Measurements from ENCODE around the gene ATXN3L. TPM values are rescaled to one million over a fixed set of nuclear protein-coding genes. Genes with fewer than 3 reads are reported as not detected.
"Not testable (repeated sequence)": the region's sequence is repeated elsewhere in the genome, so short reads cannot be mapped to it uniquely, and the experiment has no call there.

The ATXN3L gene
- total RNA-seq, 2 experiments from 2014 or later, result not detected

DNA sequence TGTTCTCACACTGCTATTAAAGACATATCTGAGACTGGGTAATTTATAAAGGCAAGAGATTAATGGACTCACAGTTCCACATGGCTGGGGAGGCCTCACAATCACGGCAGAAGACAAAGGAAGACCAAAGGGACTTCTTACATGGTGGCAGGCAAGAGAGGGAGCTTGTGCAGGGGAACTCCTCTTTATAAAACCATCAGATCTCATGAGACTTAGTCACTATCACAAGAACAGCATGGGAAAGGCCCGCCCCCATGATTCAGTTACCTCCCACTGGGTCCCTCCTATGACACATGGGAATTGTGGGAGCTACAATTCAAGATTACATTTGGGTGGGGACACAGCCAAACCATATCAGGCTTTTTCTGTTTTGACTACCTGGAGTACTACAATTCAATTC is 16.6 kb downstream of the ATXN3L start:
- CTCF ChIA-PET; H3K27me3 Mint-ChIP-seq; H3K36me3 Mint-ChIP-seq (ENCODE audit: low read depth); POLR2A ChIA-PET; H3K27ac Mint-ChIP-seq; H3K4me3 Mint-ChIP-seq; intact Hi-C loops (cut with DNase I, micrococcal nuclease); ATAC-seq; H3K9me3 Mint-ChIP-seq (ENCODE audit: low read depth): not testable (repeated sequence)
- DNase-seq, result peak; percentile 9
- peaks cover 22% of the 10 kb centered on the region for H3K4me1 Mint-ChIP-seq

DNA sequence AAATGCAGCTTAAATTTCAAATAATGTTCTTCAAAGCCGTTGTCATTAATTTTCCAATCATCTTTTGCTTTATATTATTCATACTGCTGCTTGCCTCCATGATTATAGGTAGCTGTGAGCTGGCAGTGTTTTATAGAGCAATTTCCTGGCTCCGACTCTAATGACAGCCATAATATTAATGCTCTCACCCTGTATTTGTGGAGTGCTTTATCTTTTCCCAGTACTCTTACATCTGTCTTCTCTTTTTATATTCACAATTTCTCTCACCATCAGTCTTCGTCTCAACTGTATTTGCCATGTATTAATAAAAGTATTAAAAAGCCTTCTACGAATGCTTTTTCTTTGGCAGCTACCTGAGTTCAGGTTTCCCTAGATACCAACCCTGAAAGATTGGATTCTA is 21.0 kb downstream of the ATXN3L start:
- Mint-ChIP-seq H3K36me3 (ENCODE audit: low read depth) (peaks cover 4% of the 10 kb centered on the region), H3K27ac (no peak overlapping the region), H3K4me1 (peaks cover 22% of the 10 kb centered on the region), H3K27me3 (no peaks in the 10 kb centered on the region), H3K4me3 (no peak overlapping the region), H3K9me3 (ENCODE audit: low read depth) (peaks cover 5% of the 10 kb centered on the region)
- intact Hi-C loops (cut with DNase I, micrococcal nuclease), result no loop called here
- DNase-seq, result no peak
- ATAC-seq, result no peak
- ChIA-PET CTCF (interaction anchor here (1.3 kb wide), 1 partner anchor 189 kb away, joined by 3 read pairs; no protein-coding TSS in a partner anchor), POLR2A (no interaction called here)

DNA sequence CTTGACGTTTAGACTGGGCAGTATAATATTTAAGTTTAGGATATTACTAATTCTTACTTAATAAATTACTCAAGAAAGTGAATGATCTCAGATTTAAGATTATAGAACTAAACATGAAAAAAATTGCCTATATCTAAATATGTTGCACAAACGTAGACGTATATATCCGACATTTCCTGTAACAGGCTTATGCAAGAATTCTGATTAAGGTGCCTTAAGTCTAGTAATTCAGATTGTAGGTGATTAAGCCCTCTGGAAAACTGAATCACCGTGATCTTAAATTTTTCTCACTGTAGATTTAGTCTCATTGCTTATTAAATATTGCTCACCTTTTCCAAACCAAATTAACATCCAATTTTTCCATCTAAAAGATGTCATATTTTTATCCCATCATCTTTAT is 24.0 kb downstream of the ATXN3L start:
- POLR2A ChIA-PET, result no interaction called here
- H3K27me3 Mint-ChIP-seq, result no peaks in the 10 kb centered on the region
- CTCF ChIA-PET, result no interaction called here
- no peaks in the 10 kb centered on the region for H3K9me3 Mint-ChIP-seq (ENCODE audit: low read depth)
- no peak overlapping the region for H3K27ac Mint-ChIP-seq
- no peaks in the 10 kb centered on the region for H3K36me3 Mint-ChIP-seq (ENCODE audit: low read depth)
- no peak overlapping the region for H3K4me3 Mint-ChIP-seq
- intact Hi-C loops (cut with DNase I, micrococcal nuclease), result no loop called here
- ATAC-seq (no peak), DNase-seq (no peak)
- H3K4me1 Mint-ChIP-seq, result peaks cover 10% of the 10 kb centered on the region

DNA sequence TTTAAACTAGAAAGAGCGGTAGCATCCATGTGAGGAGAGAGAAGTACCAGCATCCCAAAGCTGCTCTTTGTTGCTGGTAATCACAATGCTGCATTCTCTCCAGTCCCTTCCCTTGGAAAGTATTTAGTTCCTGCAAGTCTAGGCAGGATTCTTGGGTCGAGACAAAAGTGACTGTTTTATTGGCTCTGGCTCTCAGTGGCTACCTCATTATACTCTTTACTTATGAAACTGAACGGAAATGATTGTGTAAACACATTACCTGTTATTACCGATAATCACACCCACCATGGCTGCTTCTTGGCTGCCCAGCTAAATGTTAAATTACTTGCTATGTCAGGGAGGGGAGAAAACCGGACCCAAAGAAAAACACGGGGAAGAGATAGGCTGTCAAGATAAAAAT is 26.2 kb downstream of the ATXN3L start:
- DNase-seq, result no peak
- ATAC-seq, result no peak
- H3K4me1 Mint-ChIP-seq, result no peaks in the 10 kb centered on the region
- no peaks in the 10 kb centered on the region for H3K27me3 Mint-ChIP-seq
- H3K4me3 Mint-ChIP-seq, result no peak overlapping the region
- H3K27ac Mint-ChIP-seq, result no peak overlapping the region
- H3K9me3 Mint-ChIP-seq (ENCODE audit: low read depth), result no peaks in the 10 kb centered on the region
- ChIA-PET POLR2A (no interaction called here), CTCF (no interaction called here)
- intact Hi-C loops (cut with DNase I, micrococcal nuclease), result no loop called here
- H3K36me3 Mint-ChIP-seq (ENCODE audit: low read depth), result no peaks in the 10 kb centered on the region

DNA sequence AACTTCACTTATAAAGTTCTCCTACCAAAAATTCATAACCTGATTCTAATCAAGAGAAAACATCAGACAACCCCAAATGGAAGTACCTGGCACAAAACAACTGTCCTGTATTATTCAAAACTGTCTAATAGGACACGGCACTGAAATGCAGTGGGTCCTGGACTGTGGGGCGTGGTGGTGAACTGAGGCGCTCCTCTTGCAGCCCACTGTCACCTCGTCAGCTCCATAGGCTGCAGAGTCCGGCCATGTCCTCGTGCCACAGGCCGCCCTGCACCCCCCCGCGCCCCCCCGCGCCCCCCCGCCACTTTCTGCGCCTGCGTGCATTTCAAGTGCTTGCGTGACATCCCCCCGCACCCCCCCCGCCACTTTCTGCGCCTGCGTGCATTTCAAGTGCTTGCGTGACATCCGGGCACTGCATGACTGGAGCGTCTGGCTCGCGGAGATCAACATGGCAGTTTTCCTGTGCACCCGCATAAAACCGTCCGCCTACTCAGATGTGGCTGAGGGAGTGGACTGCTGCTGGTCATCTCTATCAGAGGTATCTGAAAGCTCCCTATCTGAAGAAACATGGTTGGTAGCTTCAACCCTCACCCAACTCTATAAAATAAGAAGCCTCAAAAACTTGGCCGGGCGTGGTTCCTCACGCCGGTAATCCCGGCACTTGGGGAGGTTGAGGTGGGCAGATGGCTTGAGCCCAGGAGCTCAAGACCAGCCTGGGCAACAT is 28.8 kb downstream of the ATXN3L start:
- H3K4me3 Mint-ChIP-seq, result no peak overlapping the region
- no peak for DNase-seq
- POLR2A ChIA-PET, result no interaction called here
- ATAC-seq, result no peak
- no peaks in the 10 kb centered on the region for H3K36me3 Mint-ChIP-seq (ENCODE audit: low read depth)
- H3K9me3 Mint-ChIP-seq (ENCODE audit: low read depth), result no peaks in the 10 kb centered on the region
- CTCF ChIA-PET, result no interaction called here
- no peak overlapping the region for H3K27ac Mint-ChIP-seq
- intact Hi-C loops (cut with DNase I, micrococcal nuclease), result no loop called here
- no peaks in the 10 kb centered on the region for H3K27me3 Mint-ChIP-seq
- no peaks in the 10 kb centered on the region for H3K4me1 Mint-ChIP-seq

DNA sequence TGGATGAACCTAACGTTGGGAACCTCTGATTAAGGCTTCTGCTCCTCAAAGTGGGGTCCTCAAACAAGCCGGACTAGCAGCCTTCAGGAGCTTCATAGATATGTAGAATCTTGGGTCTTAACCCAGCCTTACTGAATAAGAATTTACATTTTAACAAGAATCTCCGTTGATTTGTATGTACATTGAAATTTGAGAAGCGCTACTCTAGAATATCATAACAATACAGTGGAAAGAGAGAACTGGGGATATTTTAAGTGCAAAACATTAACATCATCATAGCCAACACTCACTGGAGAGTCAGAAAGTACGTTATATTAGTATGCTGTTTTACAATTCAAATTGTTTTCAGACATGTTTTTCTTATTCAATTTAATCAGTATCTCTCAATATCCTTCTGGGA is 31.2 kb downstream of the ATXN3L start:
- DNase-seq (no peak), ATAC-seq (no peak)
- ChIA-PET CTCF (interaction anchor here (0.7 kb wide), 1 partner anchor 184 kb away, joined by 3 read pairs; no protein-coding TSS in a partner anchor), POLR2A (no interaction called here)
- intact Hi-C loops (cut with DNase I, micrococcal nuclease), result no loop called here
- no peak overlapping the region for H3K27ac Mint-ChIP-seq
- no peaks in the 10 kb centered on the region for H3K36me3 Mint-ChIP-seq (ENCODE audit: low read depth)
- no peaks in the 10 kb centered on the region for H3K27me3 Mint-ChIP-seq
- H3K9me3 Mint-ChIP-seq (ENCODE audit: low read depth), result no peaks in the 10 kb centered on the region
- no peaks in the 10 kb centered on the region for H3K4me1 Mint-ChIP-seq
- no peak overlapping the region for H3K4me3 Mint-ChIP-seq

DNA sequence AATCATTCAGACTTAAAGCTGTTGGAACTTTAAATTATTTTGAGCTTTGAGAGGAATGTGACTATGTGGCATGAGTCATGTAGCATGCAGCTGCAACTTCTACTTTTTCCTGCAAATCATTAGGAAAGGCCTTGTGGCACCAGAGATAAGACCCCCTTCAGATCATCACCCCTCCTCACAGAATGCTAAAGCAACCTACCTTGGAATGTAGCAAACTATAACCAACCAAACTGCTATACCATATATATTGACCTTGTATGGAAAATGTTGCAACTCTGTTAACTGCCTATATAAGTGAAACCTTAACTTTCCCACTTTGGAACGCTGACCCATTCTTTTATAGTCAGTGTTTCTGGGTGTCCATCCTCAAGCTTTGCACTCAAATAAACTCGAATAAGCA is 32.0 kb downstream of the ATXN3L start:
- CTCF ChIA-PET, result no interaction called here
- no peaks in the 10 kb centered on the region for H3K36me3 Mint-ChIP-seq (ENCODE audit: low read depth)
- no peaks in the 10 kb centered on the region for H3K27me3 Mint-ChIP-seq
- H3K4me1 Mint-ChIP-seq, result no peaks in the 10 kb centered on the region
- POLR2A ChIA-PET, result no interaction called here
- H3K27ac Mint-ChIP-seq, result no peak overlapping the region
- H3K9me3 Mint-ChIP-seq (ENCODE audit: low read depth), result no peaks in the 10 kb centered on the region
- ATAC-seq (no peak), DNase-seq (no peak)
- H3K4me3 Mint-ChIP-seq, result no peak overlapping the region
- intact Hi-C loops (cut with DNase I, micrococcal nuclease), result no loop called here

DNA sequence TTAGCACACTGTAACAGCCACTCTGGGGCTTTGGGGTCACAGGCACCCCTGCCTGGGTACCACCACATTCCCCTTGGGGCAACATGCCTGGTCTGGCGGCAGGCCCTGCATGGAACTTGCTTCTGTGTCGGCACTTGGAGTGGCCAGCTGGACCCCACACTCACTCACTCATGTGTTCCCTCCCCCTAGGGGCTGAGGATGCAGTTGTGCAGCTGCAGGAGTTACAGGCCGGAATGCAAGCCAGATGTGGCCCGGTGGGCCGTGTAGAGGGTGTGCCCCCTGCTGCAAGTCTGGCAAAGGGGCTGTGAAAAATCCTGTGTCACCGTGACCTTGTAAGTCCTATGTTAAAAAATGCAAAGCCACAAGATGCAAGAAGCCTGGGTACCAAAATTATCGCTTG is 34.2 kb downstream of the ATXN3L start:
- intact Hi-C loops (cut with DNase I, micrococcal nuclease), result no loop called here
- ChIA-PET POLR2A (no interaction called here), CTCF (interaction anchor here (1.2 kb wide), 1 partner anchor 339 kb away, joined by 4 read pairs; no protein-coding TSS in a partner anchor)
- Mint-ChIP-seq H3K4me1 (no peaks in the 10 kb centered on the region), H3K4me3 (no peak overlapping the region), H3K36me3 (ENCODE audit: low read depth) (no peaks in the 10 kb centered on the region), H3K27ac (no peak overlapping the region), H3K27me3 (no peaks in the 10 kb centered on the region), H3K9me3 (ENCODE audit: low read depth) (no peaks in the 10 kb centered on the region)
- DNase-seq (no peak), ATAC-seq (no peak)

DNA sequence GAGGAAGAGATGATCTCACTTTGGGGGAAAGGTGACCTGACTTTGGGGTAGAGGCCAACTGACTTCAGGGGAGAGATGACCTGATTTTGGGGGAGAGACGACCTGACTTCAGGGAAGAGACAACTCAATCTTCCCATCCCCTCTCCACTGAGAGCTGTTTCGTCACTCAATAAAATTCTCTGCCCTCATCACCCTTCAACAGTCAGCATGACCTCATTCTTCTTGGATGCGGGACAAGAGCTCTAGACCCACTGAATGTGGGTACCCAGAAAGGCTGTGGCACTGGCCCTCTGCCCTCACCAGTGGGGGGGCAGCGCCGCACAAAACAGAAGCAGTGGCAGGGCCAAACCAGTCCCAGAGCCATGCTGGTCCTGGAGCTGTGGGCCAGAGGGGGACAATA is 34.6 kb downstream of the ATXN3L start:
- ChIA-PET POLR2A (no interaction called here), CTCF (interaction anchor here (1.2 kb wide), 1 partner anchor 339 kb away, joined by 4 read pairs; no protein-coding TSS in a partner anchor)
- intact Hi-C loops (cut with DNase I, micrococcal nuclease), result no loop called here
- Mint-ChIP-seq H3K4me3 (no peak overlapping the region), H3K4me1 (no peaks in the 10 kb centered on the region), H3K27me3 (no peaks in the 10 kb centered on the region), H3K27ac (no peak overlapping the region), H3K9me3 (ENCODE audit: low read depth) (no peaks in the 10 kb centered on the region), H3K36me3 (ENCODE audit: low read depth) (no peaks in the 10 kb centered on the region)
- DNase-seq (no peak), ATAC-seq (no peak)

DNA sequence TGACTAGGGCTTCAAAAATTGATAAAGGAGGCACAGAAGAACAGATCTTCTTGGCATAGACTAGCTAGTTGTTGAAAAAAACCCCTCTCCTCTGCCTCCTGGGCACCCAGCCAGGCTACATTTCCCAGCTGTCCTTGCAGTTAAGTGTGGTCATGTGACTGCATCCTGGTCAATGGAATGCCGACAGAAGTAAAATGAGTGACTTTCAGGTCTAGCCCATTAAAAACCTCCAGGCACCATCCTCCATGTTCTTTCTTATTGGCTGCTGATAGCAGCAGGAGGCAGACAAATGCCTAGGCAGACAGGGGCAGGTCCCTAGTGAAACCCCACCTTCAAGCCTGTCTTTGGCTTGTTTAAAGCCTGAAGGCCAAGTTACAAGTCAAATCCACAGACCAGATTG is 35.3 kb downstream of the ATXN3L start:
- Mint-ChIP-seq H3K4me3 (no peak overlapping the region), H3K27me3 (no peaks in the 10 kb centered on the region), H3K36me3 (ENCODE audit: low read depth) (no peaks in the 10 kb centered on the region), H3K9me3 (ENCODE audit: low read depth) (no peaks in the 10 kb centered on the region), H3K27ac (no peak overlapping the region), H3K4me1 (no peaks in the 10 kb centered on the region)
- intact Hi-C loops (cut with DNase I, micrococcal nuclease), result no loop called here
- DNase-seq (no peak), ATAC-seq (no peak)
- POLR2A ChIA-PET, result no interaction called here
- CTCF ChIA-PET, result interaction anchor here (1.2 kb wide), 1 partner anchor 338 kb away, joined by 4 read pairs; no protein-coding TSS in a partner anchor

DNA sequence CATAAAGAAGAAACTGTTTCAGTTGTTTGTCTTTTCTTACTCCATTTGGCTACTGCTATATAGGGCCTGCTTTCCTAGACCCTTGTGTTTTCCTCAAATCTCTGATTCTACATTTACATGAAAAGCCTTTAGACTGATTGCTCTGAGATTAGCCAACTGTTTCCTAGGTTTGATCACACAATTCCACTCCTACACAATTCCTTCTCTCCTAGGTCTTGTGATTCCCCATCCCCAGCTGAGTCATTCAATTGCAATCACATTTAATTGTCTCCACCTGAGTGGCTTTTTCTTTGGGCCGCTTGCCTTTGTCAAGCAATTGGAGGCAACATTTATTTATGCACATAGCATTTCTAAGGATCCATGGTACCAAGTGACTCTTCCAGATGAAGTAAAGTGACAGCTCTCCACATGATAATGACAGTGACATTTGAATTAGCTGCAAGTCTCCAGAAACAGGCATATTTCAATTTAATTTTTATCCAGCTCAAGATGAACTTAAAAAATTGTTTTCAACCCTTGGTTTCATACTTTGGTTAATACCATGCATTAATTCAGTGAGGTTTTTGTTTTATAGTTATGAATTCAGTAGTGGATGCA is 35.8 kb downstream of the ATXN3L start:
- no peaks in the 10 kb centered on the region for H3K9me3 Mint-ChIP-seq (ENCODE audit: low read depth)
- no peak overlapping the region for H3K27ac Mint-ChIP-seq
- CTCF ChIA-PET, result no interaction called here
- H3K4me3 Mint-ChIP-seq, result no peak overlapping the region
- no peaks in the 10 kb centered on the region for H3K4me1 Mint-ChIP-seq
- intact Hi-C loops (cut with DNase I, micrococcal nuclease), result no loop called here
- H3K36me3 Mint-ChIP-seq (ENCODE audit: low read depth), result no peaks in the 10 kb centered on the region
- ATAC-seq, result no peak
- DNase-seq, result no peak
- POLR2A ChIA-PET, result no interaction called here
- H3K27me3 Mint-ChIP-seq, result no peaks in the 10 kb centered on the region

DNA sequence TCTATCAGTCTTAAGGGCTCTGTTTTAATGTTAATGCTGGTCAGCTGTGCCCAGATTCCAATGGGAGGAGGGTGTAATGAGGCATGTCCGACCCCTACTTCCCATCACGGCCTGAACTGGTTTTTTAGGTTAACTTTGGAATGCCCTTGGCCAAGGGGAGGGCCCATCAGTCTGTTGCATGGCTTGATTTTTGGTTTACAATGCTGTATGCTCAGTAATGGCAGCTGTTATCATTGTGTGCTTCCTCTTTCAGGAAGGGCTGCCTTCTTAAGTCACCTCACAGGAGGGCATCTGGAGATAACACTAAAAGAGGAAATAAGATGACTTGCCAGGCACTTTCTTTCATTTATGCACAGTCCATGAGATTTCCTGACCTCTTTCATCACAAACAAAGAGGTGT is 36.3 kb downstream of the ATXN3L start:
- no peak for ATAC-seq
- Mint-ChIP-seq H3K36me3 (ENCODE audit: low read depth) (no peaks in the 10 kb centered on the region), H3K9me3 (ENCODE audit: low read depth) (no peaks in the 10 kb centered on the region), H3K27me3 (no peaks in the 10 kb centered on the region), H3K4me3 (no peak overlapping the region), H3K4me1 (no peaks in the 10 kb centered on the region), H3K27ac (no peak overlapping the region)
- intact Hi-C loops (cut with DNase I, micrococcal nuclease), result no loop called here
- CTCF ChIA-PET, result interaction anchor here (0.8 kb wide), 1 partner anchor 190 kb away, joined by 3 read pairs; no protein-coding TSS in a partner anchor
- DNase-seq, result no peak
- POLR2A ChIA-PET, result no interaction called here

Data from activated CD4-positive, alpha-beta T cell treated with anti-CD3 and anti-CD28 coated beads for 36 hours (primary cell).